ENCODE results near the gene KRTAP3-2. TPM values are rescaled to one million over a fixed set of nuclear protein-coding genes. Genes with fewer than 3 reads are reported as not detected.
A peak's percentile ranks its signal among the peaks of the same experiment; 100 is the strongest.

Gene KRTAP3-2
- polyA plus RNA-seq, 3 donors, result not detected

GRCh38 chr17:40951011-40951622 is 48.6 kb downstream of the KRTAP3-2 start:
- no peaks in the 10 kb centered on the region for H4K20me1 ChIP-seq (ENCODE audit: insufficient read depth, low read length)
- H3K9me3 Mint-ChIP-seq, result peaks cover 0 to 2% (median 0%) of the 10 kb centered on the region in 7 donors
- DNase-seq, result no peak
- no peak overlapping the region for H3K9ac ChIP-seq (ENCODE audit: insufficient read depth, low read length, poor library complexity, severe bottlenecking)
- H3K27me3 Mint-ChIP-seq (ENCODE audit: low read depth in 3 of 3), result peaks cover 27 to 54% (median 29%) of the 10 kb centered on the region in 3 donors
- no peaks in the 10 kb centered on the region for H3K79me2 ChIP-seq (ENCODE audit: insufficient read depth, low read length)
- H3K27ac Mint-ChIP-seq, result no peak overlapping the region
- peaks cover 14 to 24% of the 10 kb centered on the region in 2 donors for H3K27me3 ChIP-seq (ENCODE audit: control insufficient read depth in 2 of 2, insufficient read depth in 2 of 2, low read length in 2 of 2)
- H3K27ac ChIP-seq (ENCODE audit: low read depth in 1 of 2, low read length in 2 of 2), result no peak overlapping the region
- H2AFZ ChIP-seq (ENCODE audit: insufficient read depth, low read depth, low read length, poor library complexity, severe bottlenecking), result no peak overlapping the region
- H3K4me1 Mint-ChIP-seq, result peaks cover 8% of the 10 kb centered on the region
- no peaks in the 10 kb centered on the region for H3K36me3 ChIP-seq (replicated peaks in 1 of 2; ENCODE audit: control insufficient read depth in 1 of 2, insufficient read depth in 2 of 2, low read length in 2 of 2)
- intact Hi-C loops (cut with micrococcal nuclease), result no loop called here
- no peaks in the 10 kb centered on the region for H3K9me3 ChIP-seq (replicated peaks in 1 of 2; ENCODE audit: control insufficient read depth in 1 of 2, insufficient read depth in 1 of 2, low read length in 2 of 2)
- peak overlapping the region in 1 of 2 donors; percentile 31 for H3K4me3 Mint-ChIP-seq
- no peaks in the 10 kb centered on the region for H3K36me3 Mint-ChIP-seq
- TF ChIP-seq CTCF (IDR thresholded peaks at IDR 0.05), result no peak
- H3K4me2 ChIP-seq (replicated peaks; ENCODE audit: extremely low read depth, low read length, poor library complexity, severe bottlenecking), result no peak overlapping the region
- peaks cover 0 to 9% of the 10 kb centered on the region in 2 donors for H3K4me1 ChIP-seq (ENCODE audit: control insufficient read depth in 1 of 2, insufficient read depth in 2 of 2, low read length in 2 of 2)
- no CpG with 5 or more reads among the region's 2 CpGs for WGBS (ENCODE audit: insufficient coverage)
- no peak overlapping the region for H3K4me3 ChIP-seq (replicated peaks in 1 of 3; ENCODE audit: low read depth in 2 of 3, low read length in 3 of 3)

GRCh38 chr17:40950176-40950575 is 49.5 kb downstream of the KRTAP3-2 start:
- H3K27ac Mint-ChIP-seq, result no peak overlapping the region
- no peaks in the 10 kb centered on the region for H3K36me3 Mint-ChIP-seq
- no peak for TF ChIP-seq CTCF (IDR thresholded peaks at IDR 0.05)

More at GRCh38 chr17:40950176-40950575, 49.5 kb downstream of the KRTAP3-2 start:
- Mint-ChIP-seq H3K9me3 (peaks cover 0 to 2% (median 0%) of the 10 kb centered on the region in 7 donors), H3K4me1 (peaks cover 8% of the 10 kb centered on the region), H3K4me3 (no peak overlapping the region), H3K27me3 (ENCODE audit: low read depth in 3 of 3) (peaks cover 33 to 57% (median 35%) of the 10 kb centered on the region in 3 donors)
- no peak for DNase-seq
- intact Hi-C loops (cut with micrococcal nuclease), result no loop called here
- no peak overlapping the region for H3K4me3 ChIP-seq (replicated peaks in 1 of 3; ENCODE audit: low read depth in 2 of 3, low read length in 3 of 3)
- H3K27ac ChIP-seq (ENCODE audit: low read depth in 1 of 2, low read length in 2 of 2), result no peak overlapping the region
- H2AFZ ChIP-seq (ENCODE audit: insufficient read depth, low read depth, low read length, poor library complexity, severe bottlenecking), result no peak overlapping the region
- H3K27me3 ChIP-seq (ENCODE audit: control insufficient read depth in 2 of 2, insufficient read depth in 2 of 2, low read length in 2 of 2), result peaks cover 17 to 24% of the 10 kb centered on the region in 2 donors
- no peak overlapping the region for H3K9ac ChIP-seq (ENCODE audit: insufficient read depth, low read length, poor library complexity, severe bottlenecking)
- no peaks in the 10 kb centered on the region for H3K36me3 ChIP-seq (replicated peaks in 1 of 2; ENCODE audit: control insufficient read depth in 1 of 2, insufficient read depth in 2 of 2, low read length in 2 of 2)
- 100% methylated on average over 3 of the region's 7 CpGs for WGBS (ENCODE audit: insufficient coverage)
- no peaks in the 10 kb centered on the region for H3K9me3 ChIP-seq (replicated peaks in 1 of 2; ENCODE audit: control insufficient read depth in 1 of 2, insufficient read depth in 1 of 2, low read length in 2 of 2)
- peaks cover 0 to 9% of the 10 kb centered on the region in 2 donors for H3K4me1 ChIP-seq (ENCODE audit: control insufficient read depth in 1 of 2, insufficient read depth in 2 of 2, low read length in 2 of 2)
- no peaks in the 10 kb centered on the region for H3K79me2 ChIP-seq (ENCODE audit: insufficient read depth, low read length)
- no peak overlapping the region for H3K4me2 ChIP-seq (replicated peaks; ENCODE audit: extremely low read depth, low read length, poor library complexity, severe bottlenecking)
- H4K20me1 ChIP-seq (ENCODE audit: insufficient read depth, low read length), result no peaks in the 10 kb centered on the region
